ENCODE results near the gene KRTAP1-5. TPM values are rescaled to one million over a fixed set of nuclear protein-coding genes. Genes with fewer than 3 reads are reported as not detected.
"Not testable (repeated sequence)": the region's sequence is repeated elsewhere in the genome, so short reads cannot be mapped to it uniquely, and the experiment has no call there.

KRTAP1-5 gene
- total and polyA plus RNA-seq, 8 donors = not detected

DNA sequence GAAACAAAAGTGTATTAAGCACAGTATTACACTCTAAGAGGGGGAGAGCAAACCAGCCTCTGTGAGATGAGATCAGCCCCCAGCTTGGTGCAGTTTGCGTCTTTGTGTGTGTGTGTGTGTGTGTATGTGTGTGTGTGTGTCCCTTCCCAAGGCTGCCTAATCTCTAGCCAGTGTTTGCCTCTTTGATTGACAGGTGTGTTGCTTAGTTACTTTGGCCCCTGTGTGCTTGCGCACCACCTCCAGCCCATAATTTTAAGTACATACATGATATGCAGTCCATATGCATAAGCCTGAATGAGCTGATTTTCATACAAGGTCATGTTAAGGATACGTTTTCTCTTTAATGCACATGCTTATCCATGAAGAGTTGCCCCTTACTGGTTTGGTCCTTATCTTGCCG, 25.2 kb downstream of the KRTAP1-5 start:
- no peak overlapping the region for H3K27ac ChIP-seq
- peaks cover 0 to 24% of the 10 kb centered on the region in 2 donors for H3K27me3 ChIP-seq
- no peaks in the 10 kb centered on the region for H3K4me1 ChIP-seq
- no peaks in the 10 kb centered on the region for H3K36me3 ChIP-seq
- ATAC-seq = no peak
- DNase-seq = no peak
- TF ChIP-seq, protein P1, sequence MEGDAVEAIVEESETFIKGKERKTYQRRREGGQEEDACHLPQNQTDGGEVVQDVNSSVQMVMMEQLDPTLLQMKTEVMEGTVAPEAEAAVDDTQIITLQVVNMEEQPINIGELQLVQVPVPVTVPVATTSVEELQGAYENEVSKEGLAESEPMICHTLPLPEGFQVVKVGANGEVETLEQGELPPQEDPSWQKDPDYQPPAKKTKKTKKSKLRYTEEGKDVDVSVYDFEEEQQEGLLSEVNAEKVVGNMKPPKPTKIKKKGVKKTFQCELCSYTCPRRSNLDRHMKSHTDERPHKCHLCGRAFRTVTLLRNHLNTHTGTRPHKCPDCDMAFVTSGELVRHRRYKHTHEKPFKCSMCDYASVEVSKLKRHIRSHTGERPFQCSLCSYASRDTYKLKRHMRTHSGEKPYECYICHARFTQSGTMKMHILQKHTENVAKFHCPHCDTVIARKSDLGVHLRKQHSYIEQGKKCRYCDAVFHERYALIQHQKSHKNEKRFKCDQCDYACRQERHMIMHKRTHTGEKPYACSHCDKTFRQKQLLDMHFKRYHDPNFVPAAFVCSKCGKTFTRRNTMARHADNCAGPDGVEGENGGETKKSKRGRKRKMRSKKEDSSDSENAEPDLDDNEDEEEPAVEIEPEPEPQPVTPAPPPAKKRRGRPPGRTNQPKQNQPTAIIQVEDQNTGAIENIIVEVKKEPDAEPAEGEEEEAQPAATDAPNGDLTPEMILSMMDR (IDR thresholded peaks at IDR 0.05) = no peak
- no peak overlapping the region for H3K4me3 ChIP-seq
- H3K9me3 ChIP-seq = no peaks in the 10 kb centered on the region
- intact Hi-C loops (cut with DNase I) = no loop called here

DNA sequence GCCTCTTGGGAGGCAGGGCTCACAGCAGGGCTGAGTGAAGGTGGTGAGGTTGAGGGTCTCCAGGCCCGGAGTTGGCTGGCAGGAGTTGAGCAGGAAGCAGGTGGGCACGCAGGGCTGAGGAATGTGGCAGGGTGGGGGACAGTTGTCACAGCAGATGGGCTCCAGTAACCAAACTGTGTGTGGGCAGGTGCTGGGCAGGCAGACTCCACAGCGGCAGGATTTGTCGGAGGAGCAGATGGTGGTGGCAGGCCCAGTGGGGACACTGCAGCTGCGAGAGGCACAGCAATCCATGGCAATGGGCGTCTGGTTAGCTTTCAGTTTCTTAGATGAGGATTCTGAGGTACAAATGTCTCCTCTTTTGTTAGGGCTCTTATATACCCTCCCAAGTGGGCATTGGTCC, 27.4 kb downstream of the KRTAP1-5 start, which contains the start of gene KRTAP3-2:
Gene KRTAP3-2 (minus strand): TSS at position 344 of the 400 bp plus-strand sequence. CDS start 53 bp downstream, at position 291.
- H3K36me3 ChIP-seq; H3K9me3 ChIP-seq; ATAC-seq; H3K4me3 ChIP-seq; DNase-seq; H3K27ac ChIP-seq; intact Hi-C loops (cut with DNase I); H3K4me1 ChIP-seq: not testable (repeated sequence)
- H3K27me3 ChIP-seq = peaks cover 0 to 41% of the 10 kb centered on the region in 2 donors

DNA sequence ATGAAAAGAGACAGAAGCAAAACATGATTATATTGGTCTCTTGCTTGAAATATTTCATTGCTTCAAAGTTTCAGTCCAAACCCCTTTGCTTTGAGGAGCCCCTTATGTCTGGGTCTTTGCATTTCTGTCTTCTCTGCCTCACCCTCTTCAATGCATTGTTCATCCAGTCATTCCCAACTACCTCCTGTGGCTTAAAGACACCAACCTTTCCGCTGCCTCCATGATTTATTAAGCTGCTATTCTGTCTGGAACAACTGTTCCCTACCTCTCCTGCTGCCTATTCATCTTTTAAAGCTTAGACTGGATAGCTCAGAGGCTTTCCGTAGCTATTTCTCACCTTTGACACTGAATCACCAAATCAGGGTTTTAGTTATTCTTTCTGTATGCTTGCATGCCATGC, 29.6 kb downstream of the KRTAP1-5 start:
- intact Hi-C loops (cut with DNase I) = no loop called here
- H3K4me1 ChIP-seq = no peaks in the 10 kb centered on the region
- TF ChIP-seq, protein P1 (IDR thresholded peaks at IDR 0.05) = no peak

DNA sequence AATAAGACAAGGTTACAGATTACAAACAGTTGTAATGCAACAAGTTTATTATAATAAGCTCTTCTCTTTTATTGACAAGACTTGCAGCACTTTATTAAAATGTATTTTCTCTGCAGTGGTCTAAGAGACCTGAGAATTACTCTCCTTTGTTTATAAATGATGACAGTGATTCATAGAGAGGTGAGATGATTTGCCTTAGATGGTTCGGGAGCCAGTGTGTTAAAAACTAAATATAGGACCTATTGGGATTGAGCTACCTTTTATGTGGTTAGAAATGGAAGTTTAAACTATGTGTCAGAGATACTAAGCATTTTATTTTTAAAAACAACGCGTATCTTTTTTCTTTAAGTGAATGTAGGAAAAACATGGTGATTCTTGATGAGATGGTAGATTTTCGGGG, 30.2 kb downstream of the KRTAP1-5 start:
- intact Hi-C loops (cut with DNase I) = no loop called here
- no peak overlapping the region for H3K4me3 ChIP-seq
- DNase-seq (no peak), ATAC-seq (no peak)
- H3K27me3 ChIP-seq = peaks cover 0 to 62% of the 10 kb centered on the region in 2 donors
- H3K36me3 ChIP-seq = no peaks in the 10 kb centered on the region
- H3K9me3 ChIP-seq = no peaks in the 10 kb centered on the region
- H3K27ac ChIP-seq = no peak overlapping the region
- TF ChIP-seq, protein P1 (IDR thresholded peaks at IDR 0.05) = no peak
- no peaks in the 10 kb centered on the region for H3K4me1 ChIP-seq

More for the DNA sequence above, 29.6 kb downstream of the KRTAP1-5 start:
- no peak overlapping the region for H3K4me3 ChIP-seq
- H3K36me3 ChIP-seq = no peaks in the 10 kb centered on the region
- H3K9me3 ChIP-seq = no peaks in the 10 kb centered on the region
- DNase-seq = no peak
- peaks cover 0 to 59% of the 10 kb centered on the region in 2 donors for H3K27me3 ChIP-seq
- no peak overlapping the region for H3K27ac ChIP-seq
- ATAC-seq = no peak

DNA sequence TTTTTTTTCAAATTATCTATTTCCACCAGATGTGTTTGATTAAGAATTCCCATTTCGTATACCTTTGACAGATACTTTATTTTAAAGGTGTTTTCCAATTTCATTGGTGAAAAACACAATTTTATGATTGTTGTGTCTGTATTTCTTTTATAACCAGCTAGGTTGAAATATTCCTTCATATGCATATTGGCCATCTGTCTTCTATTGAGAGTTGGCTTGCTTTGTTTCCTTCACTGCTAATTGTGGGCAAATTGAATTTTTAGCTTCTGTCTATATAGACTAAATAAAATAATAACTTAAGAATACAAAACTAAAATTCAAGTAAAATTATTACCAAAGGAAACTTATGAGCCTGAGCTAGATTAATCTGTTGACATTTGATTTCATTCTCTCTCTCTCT, 31.9 kb downstream of the KRTAP1-5 start:
- intact Hi-C loops (cut with DNase I) = no loop called here
- ATAC-seq = no peak

More for the DNA sequence above, 31.9 kb downstream of the KRTAP1-5 start:
- Histone ChIP-seq H3K9me3 (no peaks in the 10 kb centered on the region), H3K27me3 (peaks cover 0 to 66% of the 10 kb centered on the region in 2 donors), H3K4me3 (no peak overlapping the region), H3K4me1 (no peaks in the 10 kb centered on the region), H3K36me3 (no peaks in the 10 kb centered on the region), H3K27ac (no peak overlapping the region)
- TF ChIP-seq, protein P1 (IDR thresholded peaks at IDR 0.05) = no peak
- no peak for DNase-seq
